ENCODE results near the gene STRIP2. TPM values are rescaled to one million over a fixed set of nuclear protein-coding genes. Genes with fewer than 3 reads are reported as not detected.

Gene STRIP2
- total and polyA plus RNA-seq, 9 of the 15 experiments (the other 6 are each of a cell fraction or from before 2014, with no cell fraction given) = 10.1 to 81.8 (median 42.3) TPM

- TF ChIP-seq REST (IDR thresholded peaks at IDR 0.05; ENCODE audit: borderline replicate concordance) = 0 out of 2 replicates have a peak, but pooled peaks have one; percentile 6
- TF ChIP-seq REST (CRISPR knock-in tag; IDR thresholded peaks at IDR 0.05; ENCODE audit: low read depth) = no peak
- peak in 2 of 3 experiments; percentile 21 to 52; a peak in 2 of 6 replicates for TF ChIP-seq CTCF (IDR thresholded peaks at IDR 0.05 in 2 of 3, conservative IDR thresholded peaks at IDR 0.05 in 1 of 3; ENCODE audit: insufficient read depth in 2 of 3, low read depth in 1 of 3, low read length in 3 of 3)
- no peak for TF ChIP-seq FOXA3 (CRISPR knock-in tag; conservative IDR thresholded peaks at IDR 0.05 in 1 of 2, IDR thresholded peaks at IDR 0.05 in 1 of 2)
Measured at GRCh38 chr7:129493555-129493954, 59.3 kb downstream of the STRIP2 start (continued).

Measured in K562 (cell line).